CD14-positive monocyte (primary cell): ENCODE measurements around the gene SCUBE2. TPM values are rescaled to one million over a fixed set of nuclear protein-coding genes. Genes with fewer than 3 reads are reported as not detected.

Experiments used
- DNase-seq, 3 donors: peaks; one replicate each; pipeline ENCODE4 v3.0.0-alpha.2; 2011 to 2022
- H2AFZ ChIP-seq: 2 replicates; pipeline ENCODE4 v1.6.0; 2012; ENCODE audit warnings: mild to moderate bottlenecking, low read depth, low read length, inconsistent platforms; ENCODE audit not compliant: insufficient read depth, poor library complexity, severe bottlenecking
- H3K27ac ChIP-seq, 2 donors: 1 replicate in 1 of 2; 2 replicates in 1 of 2; pipeline ENCODE4 v1.5.1; 2012 to 2013; ENCODE audit warnings: low read length in 2 of 2, control low read depth in 1 of 2, inconsistent platforms in 1 of 2, low read depth in 1 of 2, mild to moderate bottlenecking in 1 of 2
- H3K27me3 ChIP-seq, 2 donors: one replicate each; pipeline versions ENCODE4 v1.6.0 to v1.6.1; 2011 to 2013; ENCODE audit warnings: low read length in 2 of 2; ENCODE audit not compliant: control insufficient read depth in 2 of 2, insufficient read depth in 2 of 2
- H3K36me3 ChIP-seq, 2 donors: replicated peaks in 1 of 2; 1 replicate in 1 of 2; 2 replicates in 1 of 2; pipeline versions ENCODE4 v1.5.1 to v1.6.1; 2012 to 2013; ENCODE audit warnings: low read length in 2 of 2, control low read depth in 1 of 2, inconsistent platforms in 1 of 2, mild to moderate bottlenecking in 1 of 2; ENCODE audit not compliant: insufficient read depth in 2 of 2, control insufficient read depth in 1 of 2
- H3K4me1 ChIP-seq, 2 donors: 1 replicate in 1 of 2; 2 replicates in 1 of 2; pipeline versions ENCODE4 v1.5.1 to v1.6.1; 2012 to 2013; ENCODE audit warnings: low read length in 2 of 2, control low read depth in 1 of 2, inconsistent platforms in 1 of 2, mild to moderate bottlenecking in 1 of 2, moderate library complexity in 1 of 2; ENCODE audit not compliant: insufficient read depth in 2 of 2, control insufficient read depth in 1 of 2
- H3K4me2 ChIP-seq: replicated peaks from 2 replicates; pipeline ENCODE3; 2012; ENCODE audit warnings: low read length, moderate library complexity, mild to moderate bottlenecking; ENCODE audit not compliant: poor library complexity, severe bottlenecking; ENCODE audit errors: extremely low read depth
- H3K4me3 ChIP-seq, 3 experiments: fragments of 200-600 bp in 1 of 3; sonication (generic) in 1 of 3; replicated peaks in 1 of 3; 1 replicate in 2 of 3; 2 replicates in 1 of 3; pipeline ENCODE4 v1.5.1; 2011 to 2013; ENCODE audit warnings: low read length in 3 of 3, mild to moderate bottlenecking in 3 of 3, control low read depth in 2 of 3, low read depth in 2 of 3, inconsistent platforms in 1 of 3, moderate library complexity in 1 of 3
- H3K79me2 ChIP-seq: 2 replicates; pipeline ENCODE4 v1.6.0; 2012; ENCODE audit warnings: mild to moderate bottlenecking, control low read depth, inconsistent platforms, low read length, moderate library complexity; ENCODE audit not compliant: insufficient read depth
- H3K9ac ChIP-seq: 2 replicates; pipeline ENCODE4 v1.6.0; 2017; ENCODE audit warnings: low read length, mild to moderate bottlenecking; ENCODE audit not compliant: insufficient read depth, poor library complexity, severe bottlenecking
- H3K9me3 ChIP-seq, 2 donors: replicated peaks in 1 of 2; 1 replicate in 1 of 2; 2 replicates in 1 of 2; pipeline versions ENCODE4 v1.5.1 to v1.6.1; 2012 to 2013; ENCODE audit warnings: low read length in 2 of 2, control low read depth in 1 of 2; ENCODE audit not compliant: control insufficient read depth in 1 of 2, insufficient read depth in 1 of 2
- H4K20me1 ChIP-seq: 2 replicates; pipeline ENCODE4 v1.6.0; 2012; ENCODE audit warnings: mild to moderate bottlenecking, low read length, control low read depth, moderate library complexity; ENCODE audit not compliant: insufficient read depth
- H3K27ac Mint-ChIP-seq, 7 donors: one replicate each; pipeline ENCODE4 v1.8.0; 2020; ENCODE audit warnings: mild to moderate bottlenecking in 7 of 7, mixed read lengths in 7 of 7, moderate library complexity in 6 of 7, inconsistent platforms in 2 of 7
- H3K27me3 Mint-ChIP-seq, 3 donors: one replicate each; pipeline ENCODE4 v1.8.0; 2021 to 2022; ENCODE audit warnings: low read depth in 3 of 3, mild to moderate bottlenecking in 3 of 3, mixed read lengths in 3 of 3, moderate library complexity in 3 of 3, inconsistent platforms in 1 of 3
- H3K36me3 Mint-ChIP-seq, 2 donors: one replicate each; pipeline ENCODE4 v1.8.0; 2020; ENCODE audit warnings: mixed read lengths in 2 of 2, inconsistent platforms in 1 of 2, mild to moderate bottlenecking in 1 of 2
- H3K4me1 Mint-ChIP-seq: one replicate; pipeline ENCODE4 v1.8.0; 2020; ENCODE audit warnings: mild to moderate bottlenecking, mixed read lengths
- H3K4me3 Mint-ChIP-seq, 2 donors: one replicate each; pipeline ENCODE4 v1.8.0; 2020; ENCODE audit warnings: mild to moderate bottlenecking in 2 of 2, mixed read lengths in 2 of 2, moderate library complexity in 1 of 2
- H3K9me3 Mint-ChIP-seq, 7 donors: one replicate each; pipeline ENCODE4 v1.8.0; 2020 to 2022; ENCODE audit warnings: mixed read lengths in 7 of 7, mild to moderate bottlenecking in 6 of 7, moderate library complexity in 6 of 7, inconsistent platforms in 2 of 7
- WGBS: methylation state at CpG from one replicate; pipeline ENCODE4 v1.1.5; 2013; ENCODE audit warnings: missing lambda C conversion rate; ENCODE audit not compliant: insufficient coverage; 5-methylcytosine and 5-hydroxymethylcytosine counted together
- intact Hi-C, 2 donors: fragments of 100-400 bp; cut with micrococcal nuclease; formaldehyde crosslinking; loops; one replicate each; pipeline versions ENCODE4 v1.15.0 to v1.15.1; 2023
- polyA plus RNA-seq, 3 donors: library from polyadenylated mRNA; depleted of rRNA in 1 of 3; unstranded in 2 of 3; stranded (reverse) in 1 of 3; fragments of 300-500 nt in 2 of 3; fragments of >200 nt in 1 of 3; fragmentation: Illumina TruSeq in 2 of 3; gene quantifications; 1 replicate in 2 of 3; 2 replicates in 1 of 3; pipeline ENCODE4 v1.2.3, GENCODE V29; 2012 to 2021
- TF ChIP-seq, protein P1 (sequence below): fragments of 200-600 bp; IDR thresholded peaks from one replicate; pipeline ENCODE4 v1.8.0; 2022; ENCODE audit warnings: antibody characterized with exemption, mild to moderate bottlenecking

SCUBE2 gene
- polyA plus RNA-seq, 3 donors: 0.21 to 0.36 TPM; not detected in 1

DNA sequence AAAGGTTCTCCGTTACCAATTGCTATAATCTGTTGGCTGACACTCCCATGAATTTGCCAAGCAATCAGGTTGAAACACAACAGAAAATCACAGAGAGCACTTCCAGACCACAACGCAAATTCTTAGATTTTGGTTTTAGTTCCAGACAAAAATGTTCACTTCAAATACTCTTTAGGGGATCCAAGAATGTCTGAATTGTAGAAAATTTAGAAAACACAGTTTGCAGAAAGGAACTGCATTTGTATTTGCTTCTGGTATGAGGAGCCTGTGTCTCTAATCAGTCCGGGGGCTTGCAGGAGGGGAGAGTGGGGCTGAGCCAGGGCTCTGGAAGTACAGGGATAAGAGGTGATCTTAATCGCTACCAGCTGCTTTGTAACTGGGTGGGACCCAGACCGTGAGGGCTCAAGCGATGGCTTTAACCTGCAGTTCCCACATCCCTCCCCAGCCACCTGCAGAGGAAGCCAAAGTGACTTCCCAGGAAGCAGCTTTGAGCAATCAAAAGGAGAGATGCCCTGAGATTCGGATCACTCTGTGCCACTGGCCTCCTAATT is 18.7 kb downstream of the SCUBE2 start:
- H3K4me1 Mint-ChIP-seq: peaks cover 8% of the 10 kb centered on the region
- intact Hi-C loops: loop anchor here in 1 of 2 donors (5.0 kb wide), 1 partner anchor 490 kb away; no protein-coding TSS in a partner anchor

DNA sequence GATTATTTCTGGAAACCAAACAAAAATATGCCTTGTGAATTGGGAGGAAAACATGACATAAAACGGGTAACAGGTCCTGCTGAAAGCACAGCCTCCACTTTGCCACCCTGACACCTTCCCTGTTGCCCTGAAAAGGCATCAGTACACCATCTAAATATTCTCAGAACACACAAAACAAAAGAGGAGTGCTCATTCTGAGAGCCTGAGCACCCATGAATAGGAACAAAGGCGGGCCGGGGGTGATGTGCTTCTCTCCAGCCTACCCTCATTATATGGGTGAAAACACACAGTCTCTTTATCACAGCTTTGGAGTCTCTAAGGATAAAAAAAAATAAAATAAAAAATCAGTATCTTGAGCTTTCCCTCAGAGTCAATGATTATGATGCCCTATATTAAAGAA is 19.7 kb downstream of the SCUBE2 start:
- no peak overlapping the region for H3K4me3 Mint-ChIP-seq
- peaks cover 7 to 10% (median 8%) of the 10 kb centered on the region in 3 donors for H3K27me3 Mint-ChIP-seq
- Histone ChIP-seq H3K4me1 (no peaks in the 10 kb centered on the region), H3K36me3 (no peaks in the 10 kb centered on the region), H3K27me3 (no peaks in the 10 kb centered on the region), H3K4me3 (no peak overlapping the region), H3K9me3 (no peaks in the 10 kb centered on the region), H3K27ac (no peak overlapping the region), H3K9ac (no peak overlapping the region), H3K79me2 (no peaks in the 10 kb centered on the region), H2AFZ (no peak overlapping the region), H3K4me2 (no peak overlapping the region), H4K20me1 (no peaks in the 10 kb centered on the region)
- peaks cover 8% of the 10 kb centered on the region for H3K4me1 Mint-ChIP-seq
- no peak overlapping the region for H3K27ac Mint-ChIP-seq
- intact Hi-C loops: loop anchor here in 1 of 2 donors (5.0 kb wide), 1 partner anchor 491 kb away; no protein-coding TSS in a partner anchor
- TF ChIP-seq, protein P1, sequence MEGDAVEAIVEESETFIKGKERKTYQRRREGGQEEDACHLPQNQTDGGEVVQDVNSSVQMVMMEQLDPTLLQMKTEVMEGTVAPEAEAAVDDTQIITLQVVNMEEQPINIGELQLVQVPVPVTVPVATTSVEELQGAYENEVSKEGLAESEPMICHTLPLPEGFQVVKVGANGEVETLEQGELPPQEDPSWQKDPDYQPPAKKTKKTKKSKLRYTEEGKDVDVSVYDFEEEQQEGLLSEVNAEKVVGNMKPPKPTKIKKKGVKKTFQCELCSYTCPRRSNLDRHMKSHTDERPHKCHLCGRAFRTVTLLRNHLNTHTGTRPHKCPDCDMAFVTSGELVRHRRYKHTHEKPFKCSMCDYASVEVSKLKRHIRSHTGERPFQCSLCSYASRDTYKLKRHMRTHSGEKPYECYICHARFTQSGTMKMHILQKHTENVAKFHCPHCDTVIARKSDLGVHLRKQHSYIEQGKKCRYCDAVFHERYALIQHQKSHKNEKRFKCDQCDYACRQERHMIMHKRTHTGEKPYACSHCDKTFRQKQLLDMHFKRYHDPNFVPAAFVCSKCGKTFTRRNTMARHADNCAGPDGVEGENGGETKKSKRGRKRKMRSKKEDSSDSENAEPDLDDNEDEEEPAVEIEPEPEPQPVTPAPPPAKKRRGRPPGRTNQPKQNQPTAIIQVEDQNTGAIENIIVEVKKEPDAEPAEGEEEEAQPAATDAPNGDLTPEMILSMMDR: no peak
- WGBS: no CpG with 5 or more reads among the region's 3 CpGs
- H3K36me3 Mint-ChIP-seq: no peaks in the 10 kb centered on the region
- DNase-seq: no peak
- no peaks in the 10 kb centered on the region for H3K9me3 Mint-ChIP-seq

More for the DNA sequence above, 18.7 kb downstream of the SCUBE2 start:
- Mint-ChIP-seq H3K9me3 (no peaks in the 10 kb centered on the region), H3K4me3 (no peak overlapping the region), H3K27me3 (peaks cover 7 to 10% (median 8%) of the 10 kb centered on the region in 3 donors), H3K27ac (peak overlapping the region in 1 of 7 donors; percentile 38), H3K36me3 (no peaks in the 10 kb centered on the region)
- no peaks in the 10 kb centered on the region for H3K4me1 ChIP-seq
- H3K9ac ChIP-seq: no peak overlapping the region
- H3K4me2 ChIP-seq: no peak overlapping the region
- H3K79me2 ChIP-seq: no peaks in the 10 kb centered on the region
- no peaks in the 10 kb centered on the region for H3K27me3 ChIP-seq
- TF ChIP-seq, protein P1: no peak
- no peak overlapping the region for H3K27ac ChIP-seq
- H3K4me3 ChIP-seq: no peak overlapping the region
- H2AFZ ChIP-seq: no peak overlapping the region
- H3K36me3 ChIP-seq: no peaks in the 10 kb centered on the region
- DNase-seq: no peak
- 62% methylated on average over 4 of the region's 7 CpGs for WGBS
- no peaks in the 10 kb centered on the region for H3K9me3 ChIP-seq
- no peaks in the 10 kb centered on the region for H4K20me1 ChIP-seq
